Renal cortex interstitium (tissue), 11 donors: Measurements from ENCODE around the gene PPP4C. TPM values are rescaled to one million over a fixed set of nuclear protein-coding genes. Genes with fewer than 3 reads are reported as not detected.

Experiments
- DNase-seq, 11 donors: peaks; one replicate each; pipeline ENCODE4 v3.0.0-alpha.2; 2013; ENCODE audit warnings: low read depth in 9 of 11, low spot score in 4 of 11; ENCODE audit errors: extremely low read depth in 1 of 11
- polyA plus RNA-seq, 3 donors: library from polyadenylated mRNA; unstranded; fragments of 120-200 nt; gene quantifications; one replicate each; pipeline ENCODE4 v1.2.1, GENCODE V29; 2013; ENCODE audit not compliant: insufficient read length in 3 of 3

The PPP4C gene
- polyA plus RNA-seq, 3 donors = 82.7 to 112 (median 88.1) TPM

GRCh38 chr16:30046588-30046987 is 29.2 kb upstream of the PPP4C start:
- no peak for DNase-seq

GRCh38 chr16:30049871-30050270 is 25.9 kb upstream of the PPP4C start:
- no peak for DNase-seq

GRCh38 chr16:30051518-30051917 is 24.3 kb upstream of the PPP4C start:
- DNase-seq = no peak

GRCh38 chr16:30052671-30053372 is 23.0 kb upstream of the PPP4C start:
- peak in 9 of 11 donors; percentile 77 to 91 (median 85) for DNase-seq

GRCh38 chr16:30053376-30054015 is 22.3 kb upstream of the PPP4C start:
- no peak for DNase-seq

- no peak for DNase-seq
These were observed 21.3 kb upstream of the PPP4C start for GRCh38 chr16:30054451-30054850.

GRCh38 chr16:30054959-30055553 is 20.7 kb upstream of the PPP4C start:
- DNase-seq = no peak

- DNase-seq = no peak
These were observed 15.4 kb upstream of the PPP4C start for GRCh38 chr16:30060346-30060745.

GRCh38 chr16:30060836-30061554 is 14.8 kb upstream of the PPP4C start:
- DNase-seq = no peak

- no peak for DNase-seq
These were observed 12.4 kb upstream of the PPP4C start for GRCh38 chr16:30063278-30063892.

- peak in 7 of 11 donors; percentile 47 to 70 (median 66) for DNase-seq
These were observed 11.7 kb upstream of the PPP4C start for GRCh38 chr16:30063893-30064728.

GRCh38 chr16:30064729-30065101 is 11.1 kb upstream of the PPP4C start:
- DNase-seq = no peak

GRCh38 chr16:30065102-30065942 is 10.5 kb upstream of the PPP4C start, which contains the start of gene ALDOA:
Gene ALDOA (plus strand): TSS chr16:30065760. CDS start chr16:30066898, 1,138 bp downstream.
- peak; percentile 89 to 97 (median 95) for DNase-seq

- DNase-seq = peak in 1 of 11 donors; percentile 38
These were observed 9.6 kb upstream of the PPP4C start for GRCh38 chr16:30065943-30066760.

GRCh38 chr16:30066761-30067583 is 8.8 kb upstream of the PPP4C start:
- DNase-seq = no peak

GRCh38 chr16:30067584-30067916 is 8.2 kb upstream of the PPP4C start:
- no peak for DNase-seq
